ENCODE measurements around the gene TAS1R3. TPM values are rescaled to one million over a fixed set of nuclear protein-coding genes. Genes with fewer than 3 reads are reported as not detected.
A peak's percentile ranks its signal among the peaks of the same experiment; 100 is the strongest.

TAS1R3 gene
- total RNA-seq, 1 donor from 2014 or later = 0.93 TPM

DNA sequence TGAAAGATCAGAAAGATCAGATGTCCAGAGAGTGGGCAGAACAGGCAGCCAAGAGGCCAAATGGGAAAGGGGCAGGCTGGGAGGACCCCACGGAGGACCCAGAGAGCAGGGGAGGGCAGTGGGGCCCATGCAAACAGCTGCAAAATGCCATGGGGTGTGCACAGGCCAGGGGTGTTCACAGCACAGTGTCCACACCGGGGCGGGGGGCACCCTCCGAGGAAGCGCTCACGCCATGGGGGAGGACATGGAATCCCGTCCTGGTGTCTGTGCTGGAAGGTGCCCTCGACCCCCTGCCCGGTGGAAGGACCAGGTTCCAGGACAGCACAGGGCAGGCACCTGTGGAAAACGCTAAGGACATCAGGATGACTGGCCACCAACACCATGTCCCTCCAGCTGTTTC, 8.1 kb upstream of the TAS1R3 start:
- TF ChIP-seq, protein P1, sequence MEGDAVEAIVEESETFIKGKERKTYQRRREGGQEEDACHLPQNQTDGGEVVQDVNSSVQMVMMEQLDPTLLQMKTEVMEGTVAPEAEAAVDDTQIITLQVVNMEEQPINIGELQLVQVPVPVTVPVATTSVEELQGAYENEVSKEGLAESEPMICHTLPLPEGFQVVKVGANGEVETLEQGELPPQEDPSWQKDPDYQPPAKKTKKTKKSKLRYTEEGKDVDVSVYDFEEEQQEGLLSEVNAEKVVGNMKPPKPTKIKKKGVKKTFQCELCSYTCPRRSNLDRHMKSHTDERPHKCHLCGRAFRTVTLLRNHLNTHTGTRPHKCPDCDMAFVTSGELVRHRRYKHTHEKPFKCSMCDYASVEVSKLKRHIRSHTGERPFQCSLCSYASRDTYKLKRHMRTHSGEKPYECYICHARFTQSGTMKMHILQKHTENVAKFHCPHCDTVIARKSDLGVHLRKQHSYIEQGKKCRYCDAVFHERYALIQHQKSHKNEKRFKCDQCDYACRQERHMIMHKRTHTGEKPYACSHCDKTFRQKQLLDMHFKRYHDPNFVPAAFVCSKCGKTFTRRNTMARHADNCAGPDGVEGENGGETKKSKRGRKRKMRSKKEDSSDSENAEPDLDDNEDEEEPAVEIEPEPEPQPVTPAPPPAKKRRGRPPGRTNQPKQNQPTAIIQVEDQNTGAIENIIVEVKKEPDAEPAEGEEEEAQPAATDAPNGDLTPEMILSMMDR (IDR thresholded peaks at IDR 0.05; ENCODE audit: borderline replicate concordance) = no peak
- peaks cover 49% of the 10 kb centered on the region for H3K36me3 ChIP-seq
- no peaks in the 10 kb centered on the region for H3K27me3 ChIP-seq (ENCODE audit: low read depth)
- DNase-seq = no peak
- H3K4me3 ChIP-seq = peak overlapping the region; percentile 89
- H3K9me3 ChIP-seq (replicated peaks) = no peaks in the 10 kb centered on the region
- intact Hi-C loops (cut with micrococcal nuclease) = no loop called here
- no peak overlapping the region for H3K27ac ChIP-seq (replicated peaks)
- peaks cover 92% of the 10 kb centered on the region for H3K4me1 ChIP-seq

DNA sequence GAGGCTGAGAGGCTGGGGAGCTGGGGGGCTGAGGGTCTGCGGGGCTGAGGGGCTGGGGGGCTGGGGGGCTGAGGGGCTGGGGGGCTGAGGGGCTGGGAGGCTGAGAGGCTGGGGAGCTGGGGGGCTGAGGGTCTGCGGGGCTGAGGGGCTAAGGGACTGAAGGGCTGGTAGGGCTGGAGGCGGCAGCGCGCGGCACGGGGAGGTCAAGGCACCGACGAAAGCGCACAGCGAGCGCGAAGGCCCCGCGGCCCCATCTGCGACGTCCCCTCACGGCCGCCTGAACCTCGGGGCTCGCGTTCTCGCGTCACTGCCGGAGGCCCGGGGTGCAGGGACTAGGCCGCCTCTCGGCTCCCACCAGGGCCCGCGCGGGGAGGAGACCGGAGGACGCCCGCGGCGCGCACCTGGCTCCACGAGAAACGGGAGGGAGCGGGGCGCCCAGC, 7.0 kb upstream of the TAS1R3 start:
- TF ChIP-seq, protein P1 (IDR thresholded peaks at IDR 0.05; ENCODE audit: borderline replicate concordance) = no peak
- H3K4me1 ChIP-seq = peaks cover 91% of the 10 kb centered on the region
- peak overlapping the region; percentile 98 for H3K27ac ChIP-seq (replicated peaks)
- H3K9me3 ChIP-seq (replicated peaks) = no peaks in the 10 kb centered on the region
- DNase-seq = no peak
- peak overlapping the region; percentile 89 for H3K4me3 ChIP-seq
- no peaks in the 10 kb centered on the region for H3K27me3 ChIP-seq (ENCODE audit: low read depth)
- intact Hi-C loops (cut with micrococcal nuclease) = no loop called here
- H3K36me3 ChIP-seq = peaks cover 48% of the 10 kb centered on the region

- peaks cover 42% of the 10 kb centered on the region for H3K36me3 ChIP-seq
- H3K4me1 ChIP-seq = peaks cover 85% of the 10 kb centered on the region
- H3K4me3 ChIP-seq = peak within 1 kb of the TSS; percentile 89
- TF ChIP-seq, protein P1 (IDR thresholded peaks at IDR 0.05; ENCODE audit: borderline replicate concordance) = no peak
- no peaks in the 10 kb centered on the region for H3K9me3 ChIP-seq (replicated peaks)
- intact Hi-C loops (cut with micrococcal nuclease) = no loop called here
- peak within 1 kb of the TSS; percentile 98 for H3K27ac ChIP-seq (replicated peaks)
- DNase-seq = peak; percentile 94
- no peaks in the 10 kb centered on the region for H3K27me3 ChIP-seq (ENCODE audit: low read depth)
Observed at GRCh38 chr1:1324524-1325287, 6.4 kb upstream of the TAS1R3 start, which contains the start of the genes CPTP and INTS11. Gene CPTP, plus strand, starts transcription at chr1:1324802. Its CDS starts 2,109 bp downstream, at chr1:1326911. Gene INTS11, minus strand, starts transcription at chr1:1324660. Its CDS starts 52 bp downstream, at chr1:1324608.

- DNase-seq = peak; percentile 75
- Histone ChIP-seq H3K36me3 (peaks cover 34% of the 10 kb centered on the region), H3K4me1 (peaks cover 86% of the 10 kb centered on the region), H3K4me3 (peak overlapping the region; percentile 89), H3K27ac (replicated peaks) (peak overlapping the region; percentile 98), H3K9me3 (replicated peaks) (no peaks in the 10 kb centered on the region), H3K27me3 (ENCODE audit: low read depth) (no peaks in the 10 kb centered on the region)
- intact Hi-C loops (cut with micrococcal nuclease) = no loop called here
- TF ChIP-seq, protein P1 (IDR thresholded peaks at IDR 0.05; ENCODE audit: borderline replicate concordance) = no peak
Observed at GRCh38 chr1:1325288-1326074, 5.6 kb upstream of the TAS1R3 start.

- H3K9me3 ChIP-seq (replicated peaks) = no peaks in the 10 kb centered on the region
- TF ChIP-seq, protein P1 (IDR thresholded peaks at IDR 0.05; ENCODE audit: borderline replicate concordance) = no peak
- intact Hi-C loops (cut with micrococcal nuclease) = no loop called here
- peak overlapping the region; percentile 89 for H3K4me3 ChIP-seq
- H3K4me1 ChIP-seq = peaks cover 86% of the 10 kb centered on the region
- peak overlapping the region; percentile 98 for H3K27ac ChIP-seq (replicated peaks)
- DNase-seq = no peak
- H3K27me3 ChIP-seq (ENCODE audit: low read depth) = no peaks in the 10 kb centered on the region
- peaks cover 30% of the 10 kb centered on the region for H3K36me3 ChIP-seq
Observed at GRCh38 chr1:1326075-1326605, 4.9 kb upstream of the TAS1R3 start.
